NK-92 (cell line): ENCODE measurements around the gene GALNTL6.
"Not testable (repeated sequence)": the region's sequence is repeated elsewhere in the genome, so short reads cannot be mapped to it uniquely, and the experiment has no call there.

Experiments
- DNase-seq: peaks from one replicate; lab custom pipeline; 2025; ENCODE audit not compliant: unreplicated experiment; lab: John Stamatoyannopoulos, UW

The GALNTL6 gene

DNA sequence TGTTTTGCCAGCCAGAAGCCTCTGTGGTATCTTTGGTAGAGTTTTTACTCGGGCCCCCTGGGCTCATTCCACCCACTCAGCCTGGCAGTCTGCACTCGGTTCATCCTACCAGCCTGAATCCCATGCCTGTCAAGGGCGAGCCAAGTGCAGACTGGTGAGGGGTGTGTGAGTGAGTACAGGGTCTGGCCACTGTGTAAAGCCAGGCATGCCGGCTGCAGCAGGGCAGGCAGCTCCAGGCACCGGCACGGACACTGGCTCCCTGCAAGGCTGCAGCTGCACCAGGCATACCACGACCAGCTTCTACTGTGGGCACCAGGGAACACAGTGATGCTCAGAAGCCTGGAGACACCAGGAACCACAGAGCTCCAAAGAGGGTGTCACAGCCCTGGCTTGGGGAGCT, 1161.4 kb downstream of the GALNTL6 start:
- DNase-seq, result no peak

DNA sequence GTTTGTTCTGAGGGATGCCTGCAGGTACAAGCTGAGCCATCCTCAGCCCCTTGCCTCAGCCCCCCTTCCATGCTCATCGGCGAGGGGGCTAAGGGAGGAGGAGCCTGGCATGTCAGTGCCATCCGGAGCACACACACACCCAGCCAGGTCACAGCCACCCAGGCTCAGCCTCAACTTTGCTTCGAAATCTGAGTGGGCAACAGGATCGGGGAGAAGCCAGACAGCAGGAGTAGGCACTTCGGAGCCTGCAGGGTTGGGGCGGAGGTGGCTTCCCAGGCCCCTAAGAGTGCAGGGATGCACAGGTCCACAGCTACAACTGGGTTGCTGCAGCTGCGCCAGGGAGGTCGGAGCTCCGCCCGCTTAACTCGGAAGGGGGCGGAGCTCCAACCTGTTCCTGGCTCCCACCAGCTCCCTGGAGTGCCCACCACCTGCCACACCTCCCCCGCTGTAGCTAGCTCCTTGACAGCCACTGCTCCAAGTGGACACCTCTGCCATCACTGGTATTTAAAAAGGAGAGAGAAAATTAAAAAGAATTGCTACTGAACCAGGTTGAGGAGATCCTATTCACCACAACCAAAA, 1162.5 kb downstream of the GALNTL6 start:
- no peak for DNase-seq

GRCh38 chr4:172977491-172978041, 1164.4 kb downstream of the GALNTL6 start:
- DNase-seq, result not testable (repeated sequence)

- DNase-seq, result no peak
These were observed 1165.6 kb downstream of the GALNTL6 start for GRCh38 chr4:172978848-172979247.

GRCh38 chr4:172979332-172979731, 1166.1 kb downstream of the GALNTL6 start:
- DNase-seq, result no peak

DNA sequence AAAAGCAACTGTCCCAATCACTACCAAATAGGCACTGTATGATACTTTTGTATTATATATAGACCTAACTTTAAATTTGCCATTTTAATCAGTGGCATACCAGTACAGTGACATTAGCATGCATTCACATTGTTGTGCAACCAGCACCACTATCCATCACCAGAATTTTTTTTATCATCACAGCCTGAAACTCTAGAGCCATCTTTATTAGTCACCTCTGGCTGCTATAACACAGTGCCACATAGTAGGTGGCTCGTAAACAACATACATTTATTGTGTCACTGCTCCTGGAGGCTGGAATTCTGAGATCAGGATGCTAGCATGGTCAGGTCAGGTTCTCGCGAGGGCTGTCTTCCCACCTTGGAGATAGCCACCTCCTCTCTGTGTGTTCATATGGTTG, 1167.0 kb downstream of the GALNTL6 start:
- no peak for DNase-seq

DNA sequence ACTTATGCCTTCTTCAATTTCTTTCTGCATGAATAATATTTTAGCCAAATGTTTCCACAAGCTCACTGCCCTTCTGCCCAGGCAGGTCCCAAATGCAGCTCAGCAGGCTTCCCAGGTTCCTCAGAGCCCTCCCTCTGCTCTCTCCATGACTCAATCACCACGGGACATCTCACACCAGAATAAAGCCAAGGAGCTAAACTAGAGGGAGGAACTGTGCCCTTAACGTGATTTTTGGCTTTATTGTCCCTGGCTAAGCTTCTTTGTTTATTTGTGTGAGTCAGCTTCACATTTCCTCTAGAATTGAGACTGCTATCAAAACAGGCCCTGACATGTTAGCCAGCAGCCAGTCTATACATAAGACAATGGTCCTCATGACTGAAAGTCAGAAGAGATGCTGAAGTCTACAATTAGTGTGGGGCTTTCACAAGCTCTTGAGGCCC, 1169.0 kb downstream of the GALNTL6 start:
- DNase-seq, result no peak

- DNase-seq, result no peak
These were observed 1169.8 kb downstream of the GALNTL6 start for GRCh38 chr4:172983014-172983413.

- DNase-seq, result no peak
These were observed 1170.4 kb downstream of the GALNTL6 start for GRCh38 chr4:172983631-172984030.

- no peak for DNase-seq
These were observed 1172.3 kb downstream of the GALNTL6 start for GRCh38 chr4:172985552-172985951.

- no peak for DNase-seq
These were observed 1172.9 kb downstream of the GALNTL6 start for GRCh38 chr4:172986114-172986513.

DNA sequence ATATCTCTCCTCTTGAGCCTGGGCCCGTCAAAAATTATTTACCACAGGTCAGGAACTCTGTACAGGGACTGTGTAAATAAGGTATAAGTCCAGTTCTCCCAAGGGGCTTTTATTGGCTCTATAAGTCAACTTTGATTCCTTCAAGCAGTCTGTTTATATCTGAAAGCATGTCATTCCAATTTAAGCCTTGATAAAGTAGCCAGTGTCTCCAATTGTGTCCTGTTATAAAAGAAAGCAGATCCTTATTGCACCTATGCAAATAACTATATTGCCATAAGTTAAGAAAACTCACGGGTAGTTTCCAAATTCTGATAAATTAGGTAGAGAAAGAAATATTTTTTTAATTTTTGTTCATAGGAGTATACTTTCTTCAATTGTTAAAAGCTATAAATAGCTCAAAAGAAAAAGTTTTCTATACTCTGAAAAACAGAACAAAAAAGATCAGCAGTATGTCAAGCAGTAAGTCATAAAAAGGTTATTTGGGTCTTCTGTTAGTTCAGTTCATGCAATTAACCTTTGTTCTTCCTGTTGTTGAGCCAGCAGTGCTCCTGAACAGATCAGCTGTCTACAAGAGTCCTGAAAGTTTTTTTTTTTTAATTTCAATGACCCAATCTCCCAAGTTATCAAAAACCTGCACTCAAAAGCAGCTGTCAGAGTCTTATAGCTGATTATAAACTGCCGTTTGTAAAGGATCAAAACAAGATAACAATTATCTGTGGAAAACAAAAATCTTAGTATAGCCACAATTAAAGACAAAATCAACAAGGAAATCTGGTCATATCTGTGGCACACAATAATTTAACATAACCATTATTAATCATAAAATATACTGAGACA, 1177.0 kb downstream of the GALNTL6 start:
- no peak for DNase-seq

GRCh38 chr4:172992648-172993378, 1179.6 kb downstream of the GALNTL6 start:
- DNase-seq, result no peak

GRCh38 chr4:172995161-172995560, 1182.0 kb downstream of the GALNTL6 start:
- no peak for DNase-seq

DNA sequence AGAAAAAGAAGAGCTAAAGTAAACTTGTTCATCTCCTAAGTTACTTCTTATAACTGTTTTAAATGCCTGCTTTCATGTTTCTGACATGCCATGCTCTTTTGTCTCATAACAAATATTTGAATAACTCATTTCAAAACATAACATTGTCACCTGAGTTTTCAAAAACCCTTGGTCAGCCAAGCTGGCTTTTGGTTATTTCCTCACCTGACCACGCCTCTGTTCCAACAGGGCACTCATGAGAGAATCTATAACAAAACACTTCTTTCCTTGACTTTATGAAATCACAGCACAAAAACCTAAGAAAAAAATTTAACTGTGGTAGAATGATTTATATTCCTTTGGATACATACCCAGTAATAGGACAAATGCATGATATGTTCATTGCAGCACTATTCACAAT, 1182.5 kb downstream of the GALNTL6 start:
- DNase-seq, result no peak

GRCh38 chr4:172996571-172997216, 1183.5 kb downstream of the GALNTL6 start:
- no peak for DNase-seq

- DNase-seq, result no peak
These were observed 1184.0 kb downstream of the GALNTL6 start for GRCh38 chr4:172997217-172997609.

- DNase-seq, result no peak
These were observed 1184.7 kb downstream of the GALNTL6 start for GRCh38 chr4:172997856-172998255.

DNA sequence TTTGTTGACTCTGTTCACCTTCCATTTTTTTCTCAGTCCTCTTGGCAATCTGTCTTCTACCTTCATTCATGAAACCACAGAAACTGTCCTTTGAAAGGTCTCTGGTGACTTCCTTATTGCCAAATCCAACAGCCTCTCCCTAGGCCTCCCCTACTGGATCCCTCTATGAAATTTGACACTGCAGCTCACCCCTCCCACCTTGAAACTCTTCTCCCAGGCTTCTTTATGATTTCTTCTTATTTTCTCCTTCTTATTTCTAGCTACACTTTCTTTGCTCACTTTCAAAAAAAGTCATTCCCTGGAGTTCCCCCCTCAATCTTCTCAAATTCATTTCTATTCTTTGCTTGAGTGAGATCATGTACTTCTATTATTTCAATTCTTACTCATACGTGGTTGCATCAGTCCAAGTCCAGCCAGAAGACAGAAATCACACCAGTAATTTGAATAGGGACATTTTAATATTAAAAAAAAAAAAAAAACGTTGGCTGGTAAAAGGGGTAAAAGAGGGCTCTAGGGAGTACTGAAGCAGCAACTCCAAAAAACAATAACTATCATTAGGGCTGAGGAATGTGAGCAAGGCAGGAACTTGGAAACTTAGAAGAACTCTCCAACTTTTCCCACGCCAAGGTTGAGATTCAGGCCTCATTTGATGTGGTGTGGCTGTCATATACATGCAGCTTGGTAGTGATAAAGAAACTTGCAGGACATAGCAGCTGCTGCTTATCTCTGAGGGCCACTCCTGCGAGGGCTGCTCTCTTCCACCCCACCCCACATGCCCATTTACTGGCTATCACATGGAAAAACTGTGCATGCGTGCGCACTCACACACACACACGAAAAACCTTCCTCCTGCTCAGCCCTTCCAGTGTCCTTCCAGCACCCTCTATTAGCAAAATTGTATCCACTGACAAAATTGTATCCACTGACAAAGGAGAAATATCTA, 1185.6 kb downstream of the GALNTL6 start:
- DNase-seq, result no peak

GRCh38 chr4:173001571-173001970, 1188.4 kb downstream of the GALNTL6 start:
- DNase-seq, result no peak
